OCI-LY7 (cell line): Measurements from ENCODE around the gene FRMD8. TPM values are rescaled to one million over a fixed set of nuclear protein-coding genes. Genes with fewer than 3 reads are reported as not detected.

Source experiments
- BruUV-seq: library from RNA; stranded (reverse); fragments of 400-500 nt; replicated peaks from 2 replicates; lab custom pipeline; 2021; lab: Mats Ljungman, UMichigan
- CTCF ChIA-PET: fragments of 300-600 bp; sonication (Branson Sonifier 250); formaldehyde crosslinking; loops from one replicate; lab custom pipeline; 2022; ENCODE audit warnings: antibody characterized with exemption; ENCODE audit not compliant: unreplicated experiment; lab: Charles Lee
- POLR2A ChIA-PET: fragments of 300-600 bp; sonication (Branson Sonifier 250); formaldehyde crosslinking; loops from one replicate; lab custom pipeline; 2022; ENCODE audit warnings: antibody characterized with exemption; lab: Charles Lee
- DNase-seq: peaks from one replicate; pipeline ENCODE4 v3.0.0-alpha.2; 2015; ENCODE audit warnings: low spot score
- H2AFZ ChIP-seq: fragments of 200-600 bp; sonication (generic), shearing (Covaris generic); 2 replicates; pipeline ENCODE4 v1.6.1; 2014; ENCODE audit warnings: mild to moderate bottlenecking, antibody characterized with exemption, low read length, moderate library complexity
- H3K27ac ChIP-seq: fragments of 200-600 bp; sonication (generic); 2 replicates; pipeline ENCODE4 v1.5.1; 2014; ENCODE audit warnings: mixed run types, low read depth, mild to moderate bottlenecking, moderate library complexity, low read length, inconsistent platforms; ENCODE audit not compliant: poor library complexity, severe bottlenecking
- H3K36me3 ChIP-seq: fragments of 200-600 bp; sonication (generic); 2 replicates; pipeline ENCODE4 v1.6.1; 2014; ENCODE audit warnings: mild to moderate bottlenecking, antibody characterized with exemption, low read length, moderate library complexity, mixed read lengths; ENCODE audit not compliant: insufficient read depth
- H3K4me1 ChIP-seq: fragments of 200-600 bp; sonication (generic); 2 replicates; pipeline ENCODE4 v1.5.1; 2014; ENCODE audit warnings: mild to moderate bottlenecking, low read length; ENCODE audit not compliant: insufficient read depth, poor library complexity, severe bottlenecking
- H3K4me2 ChIP-seq: fragments of 200-600 bp; sonication (generic); 2 replicates; pipeline ENCODE4 v1.6.1; 2014; ENCODE audit warnings: mild to moderate bottlenecking, low read length
- H3K4me3 ChIP-seq: fragments of 200-600 bp; sonication (generic); 2 replicates; pipeline ENCODE4 v1.5.1; 2014; ENCODE audit warnings: mild to moderate bottlenecking, low read depth, low read length; ENCODE audit not compliant: poor library complexity, severe bottlenecking
- H3K79me2 ChIP-seq: fragments of 200-600 bp; sonication (generic); 2 replicates; pipeline ENCODE4 v1.6.1; 2016; ENCODE audit warnings: low read depth, mild to moderate bottlenecking, low read length, moderate library complexity, mixed read lengths; ENCODE audit not compliant: insufficient read depth
- H3K9me2 ChIP-seq: fragments of 200-600 bp; sonication (generic); 2 replicates; pipeline ENCODE4 v1.6.1; 2016; ENCODE audit warnings: mild to moderate bottlenecking, low read length, mixed read lengths; ENCODE audit not compliant: insufficient read depth
- H3K9me3 ChIP-seq: fragments of 200-600 bp; sonication (generic); 2 replicates; pipeline ENCODE4 v1.6.1; 2014; ENCODE audit warnings: mild to moderate bottlenecking, mixed run types, low read length, mixed read lengths
- H4K20me1 ChIP-seq: fragments of 200-600 bp; sonication (generic); 2 replicates; pipeline ENCODE4 v1.6.1; 2014; ENCODE audit warnings: mild to moderate bottlenecking, antibody characterized with exemption, low read length, moderate library complexity, mixed read lengths; ENCODE audit not compliant: insufficient read depth
- CTCF ChIP-seq: fragments of 200-600 bp; sonication (generic); conservative IDR thresholded peaks from 2 replicates; pipeline ENCODE4 v1.5.1; 2014; ENCODE audit warnings: mild to moderate bottlenecking, antibody characterized with exemption, low read length, moderate library complexity, mixed read lengths
- EZH2phosphoT487 ChIP-seq: fragments of 200-600 bp; sonication (generic); IDR thresholded peaks from 2 replicates; pipeline ENCODE4 v1.6.1; 2018; ENCODE audit warnings: low read depth, borderline replicate concordance, mild to moderate bottlenecking, mixed run types, antibody characterized with exemption, low read length, moderate library complexity, mixed read lengths
- intact Hi-C: fragments of 100-400 bp; cut with micrococcal nuclease; formaldehyde crosslinking; loops from one replicate; pipeline ENCODE4 v1.10.0; 2022; ENCODE audit not compliant: unreplicated experiment
- total RNA-seq, 2 experiments: library from RNA; depleted of rRNA in 1 of 2; stranded (reverse); fragments of >200 nt in 1 of 2; shearing (Covaris generic) in 1 of 2; gene quantifications; 2 replicates each; pipeline ENCODE4 v1.2.3, GENCODE V29; 2014 to 2022

The FRMD8 gene
- total RNA-seq, 2 experiments from 2014 or later = 37.6 to 55.8 TPM

- Histone ChIP-seq H2AFZ (no peak overlapping the region), H3K36me3 (no peaks in the 10 kb centered on the region), H3K4me2 (no peak overlapping the region; the same call in 1 of the 2 replicates), H3K9me3 (no peaks in the 10 kb centered on the region), H3K9me2 (no peaks in the 10 kb centered on the region), H4K20me1 (no peaks in the 10 kb centered on the region), H3K27ac (peak overlapping the region; percentile 93), H3K4me3 (no peak overlapping the region), H3K79me2 (peaks cover under 1% of the 10 kb centered on the region; the same call in 1 of the 2 replicates), H3K4me1 (peaks cover 64% of the 10 kb centered on the region)
- ChIA-PET POLR2A (interaction anchor here (0.6 to 0.7 kb wide), 3 partner anchors 9 to 39 kb away, joined by 3 read pairs; no protein-coding TSS in a partner anchor), CTCF (interaction anchor here (0.6 kb wide), 1 partner anchor 916 kb away, joined by 3 read pairs; no protein-coding TSS in a partner anchor)
- no TSS peak for BruUV-seq
- DNase-seq = no peak
- intact Hi-C loops = no loop called here
- TF ChIP-seq CTCF = no peak
- TF ChIP-seq EZH2phosphoT487 = no peak
Observed at GRCh38 chr11:65446446-65447277, 60.2 kb downstream of the FRMD8 start.

GRCh38 chr11:65448074-65448417 is 61.6 kb downstream of the FRMD8 start:
- BruUV-seq = no TSS peak
- no peak for TF ChIP-seq EZH2phosphoT487
- no peak for TF ChIP-seq CTCF
- peak overlapping the region; percentile 12 for H3K27ac ChIP-seq
- intact Hi-C loops = no loop called here
- H3K4me3 ChIP-seq = no peak overlapping the region
- ChIA-PET CTCF (interaction anchor here (1.1 kb wide), 1 partner anchor 31 kb away, joined by 3 read pairs; no protein-coding TSS in a partner anchor), POLR2A (interaction anchor here (0.8 kb wide), 1 partner anchor 18 kb away, joined by 3 read pairs; no protein-coding TSS in a partner anchor)
- H3K9me2 ChIP-seq = no peaks in the 10 kb centered on the region
- DNase-seq = peak; percentile 14
- H2AFZ ChIP-seq = no peak overlapping the region
- no peak overlapping the region for H3K4me2 ChIP-seq
- peaks cover 50% of the 10 kb centered on the region for H3K4me1 ChIP-seq
- no peaks in the 10 kb centered on the region for H3K36me3 ChIP-seq
- H3K9me3 ChIP-seq = no peaks in the 10 kb centered on the region
- no peaks in the 10 kb centered on the region for H3K79me2 ChIP-seq
- H4K20me1 ChIP-seq = no peaks in the 10 kb centered on the region
